ENCODE data around the gene ATRNL1. TPM values are rescaled to one million over a fixed set of nuclear protein-coding genes. Genes with fewer than 3 reads are reported as not detected.
"Not testable (repeated sequence)": the region's sequence is repeated elsewhere in the genome, so short reads cannot be mapped to it uniquely, and the experiment has no call there.

Gene ATRNL1
- total RNA-seq, 1 donor from 2014 or later, result 7.8 TPM

GRCh38 chr10:115436999-115437398 lies 343.8 kb downstream of the ATRNL1 start:
- H3K36me3 ChIP-seq (ENCODE audit: control insufficient read depth in 3 of 3, insufficient read depth in 3 of 3, low read length in 3 of 3), result no peaks in the 10 kb centered on the region
- no peaks in the 10 kb centered on the region for H3K9me3 ChIP-seq (ENCODE audit: control insufficient read depth in 3 of 3, low read length in 3 of 3)
- no peaks in the 10 kb centered on the region for H3K27me3 ChIP-seq (ENCODE audit: control insufficient read depth in 3 of 3, insufficient read depth in 3 of 3, low read length in 3 of 3)
- no peak overlapping the region for H3K4me3 ChIP-seq (ENCODE audit: low read length in 3 of 3)
- H3K27ac ChIP-seq (ENCODE audit: low read depth, low read length), result no peak overlapping the region
- H3K9ac ChIP-seq (ENCODE audit: low read depth in 1 of 3, low read length in 3 of 3), result no peak overlapping the region
- H3K4me1 ChIP-seq (ENCODE audit: control insufficient read depth in 3 of 3, insufficient read depth in 3 of 3, low read length in 3 of 3), result no peaks in the 10 kb centered on the region

GRCh38 chr10:115441907-115442545 lies 348.9 kb downstream of the ATRNL1 start:
- no peaks in the 10 kb centered on the region for H3K36me3 ChIP-seq (ENCODE audit: control insufficient read depth in 3 of 3, insufficient read depth in 3 of 3, low read length in 3 of 3)
- no peak overlapping the region for H3K27ac ChIP-seq (ENCODE audit: low read depth, low read length)
- no peak overlapping the region for H3K4me3 ChIP-seq (ENCODE audit: low read length in 3 of 3)
- H3K9ac ChIP-seq (ENCODE audit: low read depth in 1 of 3, low read length in 3 of 3), result no peak overlapping the region
- H3K27me3 ChIP-seq (ENCODE audit: control insufficient read depth in 3 of 3, insufficient read depth in 3 of 3, low read length in 3 of 3), result no peaks in the 10 kb centered on the region
- no peaks in the 10 kb centered on the region for H3K9me3 ChIP-seq (ENCODE audit: control insufficient read depth in 3 of 3, low read length in 3 of 3)
- H3K4me1 ChIP-seq (ENCODE audit: control insufficient read depth in 3 of 3, insufficient read depth in 3 of 3, low read length in 3 of 3), result no peaks in the 10 kb centered on the region

GRCh38 chr10:115456812-115457211 lies 363.6 kb downstream of the ATRNL1 start:
- H3K9me3 ChIP-seq (ENCODE audit: control insufficient read depth in 3 of 3, low read length in 3 of 3), result peaks cover 0 to 3% (median 0%) of the 10 kb centered on the region in 3 donors
- no peak overlapping the region for H3K4me3 ChIP-seq (ENCODE audit: low read length in 3 of 3)
- H3K9ac ChIP-seq (ENCODE audit: low read depth in 1 of 3, low read length in 3 of 3), result no peak overlapping the region
- no peaks in the 10 kb centered on the region for H3K27me3 ChIP-seq (ENCODE audit: control insufficient read depth in 3 of 3, insufficient read depth in 3 of 3, low read length in 3 of 3)
- H3K27ac ChIP-seq (ENCODE audit: low read depth, low read length), result no peak overlapping the region
- H3K4me1 ChIP-seq (ENCODE audit: control insufficient read depth in 3 of 3, insufficient read depth in 3 of 3, low read length in 3 of 3), result no peaks in the 10 kb centered on the region
- no peaks in the 10 kb centered on the region for H3K36me3 ChIP-seq (ENCODE audit: control insufficient read depth in 3 of 3, insufficient read depth in 3 of 3, low read length in 3 of 3)

GRCh38 chr10:115483294-115483693 lies 390.1 kb downstream of the ATRNL1 start:
- no peaks in the 10 kb centered on the region for H3K27me3 ChIP-seq (ENCODE audit: control insufficient read depth in 3 of 3, insufficient read depth in 3 of 3, low read length in 3 of 3)
- no peak overlapping the region for H3K4me3 ChIP-seq (ENCODE audit: low read length in 3 of 3)
- H3K4me1 ChIP-seq (ENCODE audit: control insufficient read depth in 3 of 3, insufficient read depth in 3 of 3, low read length in 3 of 3), result no peaks in the 10 kb centered on the region
- no peaks in the 10 kb centered on the region for H3K9me3 ChIP-seq (ENCODE audit: control insufficient read depth in 3 of 3, low read length in 3 of 3)
- no peaks in the 10 kb centered on the region for H3K36me3 ChIP-seq (ENCODE audit: control insufficient read depth in 3 of 3, insufficient read depth in 3 of 3, low read length in 3 of 3)
- H3K27ac ChIP-seq (ENCODE audit: low read depth, low read length), result no peak overlapping the region
- H3K9ac ChIP-seq (ENCODE audit: low read depth in 1 of 3, low read length in 3 of 3), result no peak overlapping the region

- Histone ChIP-seq H3K4me1 (ENCODE audit: control insufficient read depth in 3 of 3, insufficient read depth in 3 of 3, low read length in 3 of 3) (no peaks in the 10 kb centered on the region), H3K27ac (ENCODE audit: low read depth, low read length) (no peak overlapping the region), H3K9me3 (ENCODE audit: control insufficient read depth in 3 of 3, low read length in 3 of 3) (no peaks in the 10 kb centered on the region), H3K4me3 (ENCODE audit: low read length in 3 of 3) (no peak overlapping the region), H3K36me3 (ENCODE audit: control insufficient read depth in 3 of 3, insufficient read depth in 3 of 3, low read length in 3 of 3) (no peaks in the 10 kb centered on the region), H3K27me3 (ENCODE audit: control insufficient read depth in 3 of 3, insufficient read depth in 3 of 3, low read length in 3 of 3) (no peaks in the 10 kb centered on the region), H3K9ac (ENCODE audit: low read depth in 1 of 3, low read length in 3 of 3) (no peak overlapping the region)
Measured at GRCh38 chr10:115491526-115492140, 398.5 kb downstream of the ATRNL1 start.

GRCh38 chr10:115503546-115503945 lies 410.4 kb downstream of the ATRNL1 start:
- H3K4me3 ChIP-seq (ENCODE audit: low read length in 3 of 3), result no peak overlapping the region
- no peak overlapping the region for H3K27ac ChIP-seq (ENCODE audit: low read depth, low read length)
- no peaks in the 10 kb centered on the region for H3K36me3 ChIP-seq (ENCODE audit: control insufficient read depth in 3 of 3, insufficient read depth in 3 of 3, low read length in 3 of 3)
- H3K9ac ChIP-seq (ENCODE audit: low read depth in 1 of 3, low read length in 3 of 3), result no peak overlapping the region
- no peaks in the 10 kb centered on the region for H3K27me3 ChIP-seq (ENCODE audit: control insufficient read depth in 3 of 3, insufficient read depth in 3 of 3, low read length in 3 of 3)
- no peaks in the 10 kb centered on the region for H3K9me3 ChIP-seq (ENCODE audit: control insufficient read depth in 3 of 3, low read length in 3 of 3)
- no peaks in the 10 kb centered on the region for H3K4me1 ChIP-seq (ENCODE audit: control insufficient read depth in 3 of 3, insufficient read depth in 3 of 3, low read length in 3 of 3)

- H3K9ac ChIP-seq (ENCODE audit: low read depth in 1 of 3, low read length in 3 of 3), result no peak overlapping the region
- H3K27ac ChIP-seq (ENCODE audit: low read depth, low read length), result no peak overlapping the region
- H3K27me3 ChIP-seq (ENCODE audit: control insufficient read depth in 3 of 3, insufficient read depth in 3 of 3, low read length in 3 of 3), result no peaks in the 10 kb centered on the region
- H3K36me3 ChIP-seq (ENCODE audit: control insufficient read depth in 3 of 3, insufficient read depth in 3 of 3, low read length in 3 of 3), result no peaks in the 10 kb centered on the region
- no peaks in the 10 kb centered on the region for H3K4me1 ChIP-seq (ENCODE audit: control insufficient read depth in 3 of 3, insufficient read depth in 3 of 3, low read length in 3 of 3)
- no peak overlapping the region for H3K4me3 ChIP-seq (ENCODE audit: low read length in 3 of 3)
- no peaks in the 10 kb centered on the region for H3K9me3 ChIP-seq (ENCODE audit: control insufficient read depth in 3 of 3, low read length in 3 of 3)
Measured at GRCh38 chr10:115514895-115515294, 421.7 kb downstream of the ATRNL1 start.

- no peaks in the 10 kb centered on the region for H3K4me1 ChIP-seq (ENCODE audit: control insufficient read depth in 3 of 3, insufficient read depth in 3 of 3, low read length in 3 of 3)
- no peak overlapping the region for H3K27ac ChIP-seq (ENCODE audit: low read depth, low read length)
- H3K27me3 ChIP-seq (ENCODE audit: control insufficient read depth in 3 of 3, insufficient read depth in 3 of 3, low read length in 3 of 3), result no peaks in the 10 kb centered on the region
- H3K9me3 ChIP-seq (ENCODE audit: control insufficient read depth in 3 of 3, low read length in 3 of 3), result no peaks in the 10 kb centered on the region
- no peak overlapping the region for H3K4me3 ChIP-seq (ENCODE audit: low read length in 3 of 3)
- H3K9ac ChIP-seq (ENCODE audit: low read depth in 1 of 3, low read length in 3 of 3), result no peak overlapping the region
- no peaks in the 10 kb centered on the region for H3K36me3 ChIP-seq (ENCODE audit: control insufficient read depth in 3 of 3, insufficient read depth in 3 of 3, low read length in 3 of 3)
Measured at GRCh38 chr10:115525141-115525540, 432.0 kb downstream of the ATRNL1 start.

GRCh38 chr10:115527682-115528081 lies 434.5 kb downstream of the ATRNL1 start:
- not testable (repeated sequence) for H3K9me3 ChIP-seq (ENCODE audit: control insufficient read depth in 3 of 3, low read length in 3 of 3); H3K27ac ChIP-seq (ENCODE audit: low read depth, low read length)

GRCh38 chr10:115536401-115536800 lies 443.2 kb downstream of the ATRNL1 start:
- H3K9me3 ChIP-seq (ENCODE audit: control insufficient read depth in 3 of 3, low read length in 3 of 3); H3K4me1 ChIP-seq (ENCODE audit: control insufficient read depth in 3 of 3, insufficient read depth in 3 of 3, low read length in 3 of 3); H3K36me3 ChIP-seq (ENCODE audit: control insufficient read depth in 3 of 3, insufficient read depth in 3 of 3, low read length in 3 of 3); H3K27me3 ChIP-seq (ENCODE audit: control insufficient read depth in 3 of 3, insufficient read depth in 3 of 3, low read length in 3 of 3); H3K9ac ChIP-seq (ENCODE audit: low read depth in 1 of 3, low read length in 3 of 3); H3K4me3 ChIP-seq (ENCODE audit: low read length in 3 of 3); H3K27ac ChIP-seq (ENCODE audit: low read depth, low read length): not testable (repeated sequence)

More at GRCh38 chr10:115527682-115528081, 434.5 kb downstream of the ATRNL1 start:
- not testable (repeated sequence) for H3K27me3 ChIP-seq (ENCODE audit: control insufficient read depth in 3 of 3, insufficient read depth in 3 of 3, low read length in 3 of 3); H3K4me3 ChIP-seq (ENCODE audit: low read length in 3 of 3); H3K36me3 ChIP-seq (ENCODE audit: control insufficient read depth in 3 of 3, insufficient read depth in 3 of 3, low read length in 3 of 3); H3K4me1 ChIP-seq (ENCODE audit: control insufficient read depth in 3 of 3, insufficient read depth in 3 of 3, low read length in 3 of 3); H3K9ac ChIP-seq (ENCODE audit: low read depth in 1 of 3, low read length in 3 of 3)

Data from skeletal muscle tissue (tissue), 4 donors.